Right lobe of liver (tissue), 4 donors: ENCODE results near the gene CCL22.

Source experiments
- POLR2A ChIP-seq: fragments of 450-650 bp; IDR thresholded peaks from one replicate; pipeline ENCODE4 v1.6.1; 2017; ENCODE audit warnings: antibody characterized with exemption, mild to moderate bottlenecking
- TF ChIP-seq, protein P1 (sequence below), 4 donors: fragments of 200-600 bp in 3 of 4; fragments of 450-650 bp in 1 of 4; IDR thresholded peaks; one replicate each; pipeline versions ENCODE4 v1.5.1 to v1.8.0; 2016 to 2022; ENCODE audit warnings: antibody characterized with exemption in 4 of 4, mild to moderate bottlenecking in 2 of 4
- donor health status: DM: no; HTN: no; CAD: no.
- donor health status: DM: no; HTN: no; CAD: no.
- donor health status: DM: no; HTN: yes; CAD: no.

- no peak for TF ChIP-seq POLR2A
- TF ChIP-seq, protein P1, sequence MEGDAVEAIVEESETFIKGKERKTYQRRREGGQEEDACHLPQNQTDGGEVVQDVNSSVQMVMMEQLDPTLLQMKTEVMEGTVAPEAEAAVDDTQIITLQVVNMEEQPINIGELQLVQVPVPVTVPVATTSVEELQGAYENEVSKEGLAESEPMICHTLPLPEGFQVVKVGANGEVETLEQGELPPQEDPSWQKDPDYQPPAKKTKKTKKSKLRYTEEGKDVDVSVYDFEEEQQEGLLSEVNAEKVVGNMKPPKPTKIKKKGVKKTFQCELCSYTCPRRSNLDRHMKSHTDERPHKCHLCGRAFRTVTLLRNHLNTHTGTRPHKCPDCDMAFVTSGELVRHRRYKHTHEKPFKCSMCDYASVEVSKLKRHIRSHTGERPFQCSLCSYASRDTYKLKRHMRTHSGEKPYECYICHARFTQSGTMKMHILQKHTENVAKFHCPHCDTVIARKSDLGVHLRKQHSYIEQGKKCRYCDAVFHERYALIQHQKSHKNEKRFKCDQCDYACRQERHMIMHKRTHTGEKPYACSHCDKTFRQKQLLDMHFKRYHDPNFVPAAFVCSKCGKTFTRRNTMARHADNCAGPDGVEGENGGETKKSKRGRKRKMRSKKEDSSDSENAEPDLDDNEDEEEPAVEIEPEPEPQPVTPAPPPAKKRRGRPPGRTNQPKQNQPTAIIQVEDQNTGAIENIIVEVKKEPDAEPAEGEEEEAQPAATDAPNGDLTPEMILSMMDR (IDR thresholded peaks at IDR 0.05), result no peak
Measured at GRCh38 chr16:57360321-57360935, 1.8 kb downstream of the CCL22 start.
